HG03103 (cell line): ENCODE data around the gene ASRGL1.
"Not testable (repeated sequence)": the region's sequence is repeated elsewhere in the genome, so short reads cannot be mapped to it uniquely, and the experiment has no call there.

ENCODE experiments used
- ATAC-seq: cut with Tn5 transposase; IDR thresholded peaks from one replicate; pipeline ENCODE4 v1.9.1; 2021; ENCODE audit warnings: low read depth; ENCODE audit not compliant: unreplicated experiment

ASRGL1 gene

GRCh38 chr11:62352355-62353336 lies 15.4 kb downstream of the ASRGL1 start:
- no peak for ATAC-seq

GRCh38 chr11:62353841-62354240 lies 16.6 kb downstream of the ASRGL1 start:
- ATAC-seq = no peak

- ATAC-seq = no peak
Measured at GRCh38 chr11:62358273-62358672, 21.0 kb downstream of the ASRGL1 start.

DNA sequence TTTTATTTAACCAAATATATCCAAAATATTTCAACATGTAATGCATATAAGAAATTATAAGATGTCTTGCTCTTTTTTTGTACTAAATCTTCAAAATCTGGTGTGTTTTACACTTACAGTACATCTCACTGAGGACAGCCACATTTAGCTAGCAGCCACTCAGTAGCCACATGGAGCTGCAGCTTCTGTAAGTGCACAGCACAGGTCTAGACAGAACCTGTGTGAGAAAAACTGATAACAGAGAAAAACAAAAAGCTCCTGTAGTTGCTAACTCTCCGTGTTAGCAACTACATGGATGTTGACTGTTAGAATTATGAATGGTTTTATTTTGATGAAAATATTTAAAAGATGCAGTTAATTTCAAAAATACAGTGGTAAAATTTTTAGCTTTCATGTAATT lies 22.2 kb downstream of the ASRGL1 start:
- no peak for ATAC-seq

DNA sequence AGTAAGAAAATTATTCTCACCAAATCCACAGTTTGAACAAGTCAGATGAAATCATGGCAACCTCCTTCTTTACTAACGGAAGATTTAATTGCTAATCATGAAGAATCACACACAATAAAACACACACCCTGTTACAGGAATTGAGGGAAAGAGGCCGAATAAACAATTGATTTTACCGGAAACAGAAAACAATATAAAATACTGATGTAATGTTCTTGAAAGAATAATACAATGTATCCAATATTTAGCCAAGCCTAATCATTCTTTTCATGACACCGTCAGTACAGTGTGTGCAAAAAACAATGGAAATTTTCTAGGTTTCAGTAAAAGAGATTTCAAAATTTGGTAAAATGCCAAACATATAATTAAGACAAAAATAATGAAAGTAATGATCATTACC lies 23.4 kb downstream of the ASRGL1 start:
- no peak for ATAC-seq

GRCh38 chr11:62368861-62369477 lies 31.7 kb downstream of the ASRGL1 start:
- not testable (repeated sequence) for ATAC-seq

DNA sequence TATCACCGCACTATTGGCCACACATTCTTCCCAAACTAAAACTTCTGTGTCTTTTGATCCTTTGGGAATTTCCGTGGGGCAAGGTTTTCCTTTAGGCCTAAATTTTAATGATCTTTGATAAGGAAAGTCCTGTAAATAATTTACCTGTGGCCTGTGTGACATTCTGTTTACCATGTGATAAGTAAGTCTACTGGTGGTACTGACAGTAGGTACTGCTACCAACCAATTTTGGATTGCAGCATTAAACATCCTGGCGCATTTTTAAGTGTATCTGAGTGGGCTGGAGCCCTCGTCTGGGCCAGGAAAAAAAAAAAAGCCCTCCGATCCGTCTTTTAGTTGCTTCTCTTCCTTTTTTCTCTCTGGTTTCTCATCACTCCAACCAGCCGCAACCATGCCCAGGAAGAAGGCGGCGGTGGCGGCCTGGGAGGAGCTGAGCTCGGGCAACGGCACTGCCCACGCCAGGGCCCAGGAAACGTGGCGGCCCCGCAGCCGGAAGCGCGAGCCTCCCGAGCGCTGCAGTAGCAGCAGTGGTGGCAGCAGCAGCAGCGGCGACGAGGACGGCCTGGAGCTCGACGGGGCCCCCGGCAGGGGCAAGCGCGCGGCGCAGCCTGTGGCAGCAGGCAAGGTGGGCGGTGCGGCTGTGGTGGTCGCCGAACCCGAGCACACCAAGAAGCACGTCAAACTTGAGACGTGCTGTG lies 33.6 kb downstream of the ASRGL1 start:
- ATAC-seq = no peak

- no peak for ATAC-seq
Measured at GRCh38 chr11:62372871-62373270, 35.6 kb downstream of the ASRGL1 start.

DNA sequence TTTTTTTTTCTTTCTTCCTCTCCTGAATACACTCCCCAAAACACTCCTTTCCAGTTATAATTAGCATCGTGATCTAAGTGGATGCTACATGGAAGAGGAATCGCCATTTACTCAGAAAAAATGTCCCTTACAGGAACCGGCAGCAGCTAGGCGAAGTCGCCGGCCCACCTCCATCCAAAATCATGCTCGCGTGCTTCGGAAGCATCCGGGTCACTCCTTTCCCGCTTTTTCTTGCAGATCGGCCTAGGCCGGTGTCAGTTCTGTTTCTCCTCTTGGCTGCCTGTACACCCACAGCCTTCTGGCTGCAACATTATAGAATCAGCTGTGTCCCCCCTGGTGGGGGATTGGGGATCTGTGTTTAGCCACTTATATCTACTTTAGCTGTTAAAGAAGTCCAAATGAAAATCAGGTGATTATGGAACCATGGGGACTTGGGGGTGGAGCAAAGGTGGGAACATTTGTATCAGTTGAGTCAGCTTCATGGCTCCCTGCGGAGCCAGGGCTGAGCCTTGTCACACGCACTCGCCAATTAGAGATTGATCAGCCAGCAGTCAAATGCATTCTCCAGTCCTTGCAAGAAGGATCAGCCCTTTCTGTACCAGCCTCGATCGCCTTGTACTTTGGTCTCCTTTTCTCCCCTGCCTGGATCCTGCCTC lies 36.3 kb downstream of the ASRGL1 start:
- ATAC-seq = no peak

GRCh38 chr11:62374801-62375200 lies 37.6 kb downstream of the ASRGL1 start:
- no peak for ATAC-seq

DNA sequence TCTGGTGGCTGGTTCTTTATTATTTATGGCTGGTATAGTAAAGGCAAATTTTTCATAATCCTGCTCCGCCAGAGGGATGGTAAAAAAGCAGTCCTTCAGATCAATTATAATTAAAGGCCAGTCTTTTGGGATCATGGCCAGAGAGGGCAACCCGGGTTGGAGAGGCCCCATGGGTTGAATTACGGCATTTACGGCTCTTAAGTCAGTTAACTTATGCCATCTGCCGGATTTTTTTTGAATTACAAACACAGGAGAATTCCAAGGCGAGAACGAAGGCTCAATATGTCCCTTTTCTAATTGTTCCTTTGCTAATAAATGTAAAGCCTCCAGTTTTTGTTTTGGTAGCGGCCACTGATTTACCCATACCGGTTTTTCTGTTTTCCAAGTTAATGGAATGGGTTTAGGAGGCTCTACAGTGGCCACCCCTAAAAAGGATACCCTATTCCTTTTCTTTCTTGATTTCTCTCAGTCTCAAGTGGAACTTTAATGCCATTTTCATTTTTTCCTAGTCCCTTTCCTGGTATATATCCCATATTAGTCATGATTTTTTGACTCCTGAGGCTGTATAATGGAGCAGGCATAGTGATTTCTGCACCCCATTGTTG lies 41.3 kb downstream of the ASRGL1 start:
- ATAC-seq = not testable (repeated sequence)

- not testable (repeated sequence) for ATAC-seq
Measured at GRCh38 chr11:62379586-62379985, 42.3 kb downstream of the ASRGL1 start.

- ATAC-seq = not testable (repeated sequence)
Measured at GRCh38 chr11:62380821-62381245, 43.6 kb downstream of the ASRGL1 start.

DNA sequence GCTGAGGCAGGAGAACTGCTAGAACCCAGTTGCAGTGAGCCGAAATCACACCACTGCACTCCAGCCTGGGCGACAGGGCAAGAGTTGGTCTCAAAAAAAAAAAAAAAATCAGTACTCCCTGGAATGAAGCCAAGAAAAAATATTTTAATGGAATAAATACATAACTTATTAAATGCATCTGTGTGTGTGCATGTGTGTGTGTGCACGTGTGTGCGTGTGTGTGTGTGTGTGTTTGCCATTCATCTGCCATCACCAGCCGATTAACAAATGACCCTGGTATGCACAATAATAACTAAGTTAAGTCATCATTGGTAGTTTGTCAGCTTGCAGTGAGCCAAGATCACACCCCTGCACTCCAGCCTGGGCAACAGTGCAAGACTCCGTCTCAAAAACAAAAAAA lies 46.6 kb downstream of the ASRGL1 start:
- ATAC-seq = no peak

DNA sequence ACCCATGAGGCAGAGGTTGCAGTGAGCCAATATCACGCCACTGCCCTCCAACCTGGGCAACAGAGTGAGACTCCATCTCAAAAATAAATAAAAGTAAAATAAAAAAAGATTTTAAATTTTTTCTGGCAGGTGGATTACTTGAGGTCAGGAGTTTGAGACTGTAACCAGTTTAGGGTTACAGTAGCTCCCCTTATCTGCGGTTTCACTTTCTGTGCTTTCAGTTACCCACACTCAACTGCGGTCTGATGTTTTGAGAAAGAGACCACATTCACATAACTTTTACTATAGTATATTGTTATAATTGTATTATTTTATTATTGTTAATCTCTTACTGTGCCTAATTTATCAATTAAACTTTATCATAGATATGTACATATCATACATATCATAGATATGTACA lies 48.8 kb downstream of the ASRGL1 start:
- not testable (repeated sequence) for ATAC-seq

DNA sequence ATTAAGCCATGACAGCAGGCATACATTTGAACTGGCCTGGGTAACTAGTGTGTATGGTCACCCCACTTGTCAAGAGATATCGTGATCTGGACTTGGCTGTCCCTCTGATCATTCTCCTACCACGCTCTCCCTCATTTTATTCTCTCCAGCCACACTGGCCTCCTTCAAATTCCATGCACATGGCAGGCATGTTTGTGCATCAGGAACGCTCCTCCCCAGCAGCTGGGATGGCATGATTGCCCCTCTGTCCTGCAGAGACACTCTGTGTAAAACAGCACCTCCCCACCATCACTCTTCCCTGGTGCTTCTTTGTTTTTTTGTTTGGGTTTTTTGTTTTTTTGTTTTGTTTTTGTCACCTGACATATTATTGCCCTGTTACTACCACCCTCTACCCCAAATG lies 50.1 kb downstream of the ASRGL1 start:
- ATAC-seq = no peak

GRCh38 chr11:62388999-62389398 lies 51.8 kb downstream of the ASRGL1 start:
- no peak for ATAC-seq

- no peak for ATAC-seq
Measured at GRCh38 chr11:62390237-62390636, 53.0 kb downstream of the ASRGL1 start.

DNA sequence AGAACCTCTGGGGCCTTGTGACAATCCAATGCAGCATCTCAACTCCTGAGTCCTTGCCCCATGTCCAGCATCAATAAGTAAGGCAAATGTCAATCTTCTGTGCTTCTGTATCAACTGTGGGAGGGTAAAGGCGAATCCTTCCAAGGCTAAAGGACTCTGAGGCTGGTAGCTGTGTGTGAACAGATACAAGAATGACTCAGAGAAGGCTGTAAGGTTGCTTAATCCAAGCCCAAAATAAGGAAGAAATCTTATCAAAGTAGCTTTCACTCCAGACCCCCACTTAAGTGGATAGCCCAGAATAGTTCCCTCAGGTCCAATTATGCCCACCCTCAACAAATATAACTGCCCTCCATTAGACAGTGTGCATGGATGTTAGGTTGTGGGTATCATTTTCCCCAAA lies 53.5 kb downstream of the ASRGL1 start:
- no peak for ATAC-seq
